Measurements from ENCODE around the gene CLEC18C. TPM values are rescaled to one million over a fixed set of nuclear protein-coding genes. Genes with fewer than 3 reads are reported as not detected.

CLEC18C gene
- total and polyA plus RNA-seq, 10 of the 15 experiments (the other 5 are each of a cell fraction or from before 2014, with no cell fraction given) = 0.05 to 0.11 TPM; not detected in 8

DNA sequence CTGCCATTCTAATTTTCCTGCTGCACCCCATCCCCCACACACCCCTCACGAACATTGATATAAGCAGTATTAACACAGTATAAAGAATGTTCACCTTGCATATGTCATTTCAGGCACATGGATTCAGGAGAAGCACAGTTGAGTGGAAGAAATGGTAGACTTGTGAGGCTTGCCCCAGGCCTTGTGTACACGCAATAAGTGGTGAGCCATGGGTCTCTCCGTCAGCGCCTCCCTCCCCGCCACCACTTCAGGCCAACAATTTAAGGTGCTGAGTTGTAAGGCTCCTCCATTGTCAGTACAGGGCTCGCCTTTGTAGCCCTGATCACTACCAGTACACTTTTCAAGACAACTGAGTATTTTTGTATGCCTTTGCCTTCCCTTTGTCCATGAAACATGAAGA lies 12.2 kb upstream of the CLEC18C start:
- no peak overlapping the region for H3K27ac ChIP-seq (ENCODE audit: control insufficient read depth, insufficient read depth)
- DNase-seq (ENCODE audit: low read depth, low spot score) = no peak
- BruUV-seq (replicated peaks) = no TSS peak
- ATAC-seq = no peak
- H3K4me2 ChIP-seq (ENCODE audit: control insufficient read depth, insufficient read depth) = no peak overlapping the region
- no peak overlapping the region for H3K4me3 ChIP-seq
- WGBS (ENCODE audit: insufficient coverage, insufficient replicate concordance, low lambda C conversion rate, missing lambda C conversion rate) = 98% methylated on average over 6 of the region's 6 CpGs
- RAD21 ChIA-PET (ENCODE audit: unreplicated experiment) = no interaction called here
- H3K9ac ChIP-seq (ENCODE audit: control insufficient read depth, insufficient read depth, low read length) = no peak overlapping the region
- CTCF ChIA-PET = no interaction called here
- no peaks in the 10 kb centered on the region for H3K27me3 ChIP-seq (replicated peaks in 1 of 2; ENCODE audit: control insufficient read depth in 2 of 2, insufficient read depth in 2 of 2, low read length in 1 of 2)
- H3K4me1 ChIP-seq (ENCODE audit: control insufficient read depth, insufficient read depth, low read length) = no peaks in the 10 kb centered on the region
- TF ChIP-seq POLR2AphosphoS2 (IDR thresholded peaks at IDR 0.05; ENCODE audit: low read depth, low read length) (no peak), CBFB (IDR thresholded peaks at IDR 0.05; ENCODE audit: low read depth) (no peak), RELA (IDR thresholded peaks at IDR 0.05; ENCODE audit: borderline replicate concordance, partially characterized antibody) (no peak), TCF7 (IDR thresholded peaks at IDR 0.05; ENCODE audit: borderline replicate concordance) (no peak), SREBF2 (IDR thresholded peaks at IDR 0.05; ENCODE audit: low read length) (no peak)
- TF ChIP-seq, protein P1, sequence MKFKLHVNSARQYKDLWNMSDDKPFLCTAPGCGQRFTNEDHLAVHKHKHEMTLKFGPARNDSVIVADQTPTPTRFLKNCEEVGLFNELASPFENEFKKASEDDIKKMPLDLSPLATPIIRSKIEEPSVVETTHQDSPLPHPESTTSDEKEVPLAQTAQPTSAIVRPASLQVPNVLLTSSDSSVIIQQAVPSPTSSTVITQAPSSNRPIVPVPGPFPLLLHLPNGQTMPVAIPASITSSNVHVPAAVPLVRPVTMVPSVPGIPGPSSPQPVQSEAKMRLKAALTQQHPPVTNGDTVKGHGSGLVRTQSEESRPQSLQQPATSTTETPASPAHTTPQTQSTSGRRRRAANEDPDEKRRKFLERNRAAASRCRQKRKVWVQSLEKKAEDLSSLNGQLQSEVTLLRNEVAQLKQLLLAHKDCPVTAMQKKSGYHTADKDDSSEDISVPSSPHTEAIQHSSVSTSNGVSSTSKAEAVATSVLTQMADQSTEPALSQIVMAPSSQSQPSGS (IDR thresholded peaks at IDR 0.05; ENCODE audit: low read length) = no peak
- in situ Hi-C loops (cut with MboI) (no loop called here), intact Hi-C loops (cut with micrococcal nuclease; ENCODE audit: unreplicated experiment) (loop anchor here (10.0 kb wide), 2 partner anchors 93 to 493 kb away; partner anchors contain the start of gene EXOSC6)
- peaks cover 11 to 13% of the 10 kb centered on the region in 2 experiments; a peak in 3 of 4 replicates for H3K36me3 ChIP-seq (ENCODE audit: control insufficient read depth in 2 of 2, insufficient read depth in 2 of 2, low read length in 1 of 2)
- no peak for FAIRE-seq
- no peaks in the 10 kb centered on the region for H3K79me2 ChIP-seq (ENCODE audit: control insufficient read depth, insufficient read depth, low read length)
- no peak overlapping the region for H2AFZ ChIP-seq (ENCODE audit: control insufficient read depth, low read depth, low read length)
- no peaks in the 10 kb centered on the region for H3K9me3 ChIP-seq (replicated peaks; ENCODE audit: control insufficient read depth, insufficient read depth, low read length)
- H4K20me1 ChIP-seq (ENCODE audit: control insufficient read depth, insufficient read depth) = no peaks in the 10 kb centered on the region
- POLR2A ChIA-PET = no interaction called here
- SMC1A ChIA-PET (ENCODE audit: uncharacterized antibody, unreplicated experiment) = no interaction called here

DNA sequence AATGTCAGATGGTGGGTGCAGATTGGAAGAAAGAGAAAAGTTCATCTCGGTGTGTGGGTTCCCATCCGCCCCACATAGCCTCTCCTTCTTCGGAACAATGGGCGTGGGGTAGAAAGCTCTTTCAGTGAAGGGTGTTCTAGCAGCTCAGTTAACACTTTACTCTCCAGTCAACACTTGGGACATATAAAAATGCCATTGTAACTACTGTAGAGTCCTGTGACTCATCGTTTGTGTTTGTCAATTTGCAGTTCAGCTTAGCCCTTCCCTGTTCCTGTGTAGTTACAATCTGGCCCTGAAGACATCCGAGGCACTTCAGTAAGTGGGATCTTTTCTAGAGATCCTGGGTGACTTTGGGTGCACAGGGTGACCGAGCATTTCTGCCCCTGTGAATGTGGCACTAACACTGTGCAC lies 11.5 kb upstream of the CLEC18C start:
- CTCF ChIA-PET = no interaction called here
- peaks cover 8 to 11% of the 10 kb centered on the region in 2 experiments; a peak in 3 of 4 replicates for H3K36me3 ChIP-seq (ENCODE audit: control insufficient read depth in 2 of 2, insufficient read depth in 2 of 2, low read length in 1 of 2)
- intact Hi-C loops (cut with micrococcal nuclease; ENCODE audit: unreplicated experiment) = loop anchor here (10.0 kb wide), 2 partner anchors 93 to 493 kb away; partner anchors contain the start of gene EXOSC6

More for the DNA sequence above, 11.5 kb upstream of the CLEC18C start:
- SMC1A ChIA-PET (ENCODE audit: uncharacterized antibody, unreplicated experiment) = no interaction called here
- DNase-seq (ENCODE audit: low read depth, low spot score) (no peak), FAIRE-seq (no peak), ATAC-seq (no peak)
- no peaks in the 10 kb centered on the region for H3K9me3 ChIP-seq (replicated peaks; ENCODE audit: control insufficient read depth, insufficient read depth, low read length)
- TF ChIP-seq MYB (IDR thresholded peaks at IDR 0.05; ENCODE audit: borderline replicate concordance, low read depth, low read length) (no peak), BACH1 (IDR thresholded peaks at IDR 0.05; ENCODE audit: borderline replicate concordance) (no peak), HDAC2 (IDR thresholded peaks at IDR 0.05) (no peak), RELA (IDR thresholded peaks at IDR 0.05; ENCODE audit: borderline replicate concordance, partially characterized antibody) (no peak), ZNF384 (IDR thresholded peaks at IDR 0.05; ENCODE audit: borderline replicate concordance, low read depth, low read length) (no peak)
- TF ChIP-seq, protein P1 (IDR thresholded peaks at IDR 0.05; ENCODE audit: low read length) = no peak
- H3K27ac ChIP-seq (ENCODE audit: control insufficient read depth, insufficient read depth) = no peak overlapping the region
- H4K20me1 ChIP-seq (ENCODE audit: control insufficient read depth, insufficient read depth) = no peaks in the 10 kb centered on the region
- RAD21 ChIA-PET (ENCODE audit: unreplicated experiment) = interaction anchor here (1.0 kb wide), 1 partner anchor 105 kb away, joined by 3 read pairs; no protein-coding TSS in a partner anchor
- no peak overlapping the region for H2AFZ ChIP-seq (ENCODE audit: control insufficient read depth, low read depth, low read length)
- no peak overlapping the region for H3K9ac ChIP-seq (ENCODE audit: control insufficient read depth, insufficient read depth, low read length)
- H3K4me2 ChIP-seq (ENCODE audit: control insufficient read depth, insufficient read depth) = no peak overlapping the region
- no peaks in the 10 kb centered on the region for H3K27me3 ChIP-seq (replicated peaks in 1 of 2; ENCODE audit: control insufficient read depth in 2 of 2, insufficient read depth in 2 of 2, low read length in 1 of 2)
- H3K4me1 ChIP-seq (ENCODE audit: control insufficient read depth, insufficient read depth, low read length) = no peaks in the 10 kb centered on the region
- POLR2A ChIA-PET = interaction anchor here (0.6 kb wide), 1 partner anchor 491 kb away, joined by 6 read pairs; no protein-coding TSS in a partner anchor
- in situ Hi-C loops (cut with MboI) = no loop called here
- H3K79me2 ChIP-seq (ENCODE audit: control insufficient read depth, insufficient read depth, low read length) = no peaks in the 10 kb centered on the region
- 83% methylated on average over 7 of the region's 7 CpGs for WGBS (ENCODE audit: insufficient coverage, insufficient replicate concordance, low lambda C conversion rate, missing lambda C conversion rate)
- no peak overlapping the region for H3K4me3 ChIP-seq
- BruUV-seq (replicated peaks) = no TSS peak
